GM19372 (cell line): ENCODE results near the gene NUBP2.

Source experiments
- ATAC-seq: cut with Tn5 transposase; IDR thresholded peaks from one replicate; pipeline ENCODE4 v1.9.1; 2021; ENCODE audit warnings: mild to moderate bottlenecking, low read depth, moderate library complexity; ENCODE audit not compliant: unreplicated experiment

Gene NUBP2

GRCh38 chr16:1822801-1823200, 40.0 kb downstream of the NUBP2 start:
- no peak for ATAC-seq

GRCh38 chr16:1823821-1824220, 41.1 kb downstream of the NUBP2 start:
- ATAC-seq, result no peak

- no peak for ATAC-seq
These were observed 42.7 kb downstream of the NUBP2 start for GRCh38 chr16:1825381-1825863.

GRCh38 chr16:1825864-1826690, 43.3 kb downstream of the NUBP2 start:
- ATAC-seq, result peak; percentile 50

- ATAC-seq, result peak; percentile 87
These were observed 44.2 kb downstream of the NUBP2 start, which contains the start of the genes FAHD1 and HAGH for GRCh38 chr16:1826691-1827573. TSS of gene FAHD1 (plus strand) at chr16:1827206. CDS start at chr16:1827239, 33 bp downstream. TSS of gene HAGH (minus strand) at chr16:1826825. CDS start at chr16:1826787, 38 bp downstream.

- no peak for ATAC-seq
These were observed 46.1 kb downstream of the NUBP2 start for GRCh38 chr16:1828645-1829410.

GRCh38 chr16:1830213-1830612, 47.5 kb downstream of the NUBP2 start:
- ATAC-seq, result no peak

- no peak for ATAC-seq
These were observed 48.7 kb downstream of the NUBP2 start for GRCh38 chr16:1831186-1832075.

- no peak for ATAC-seq
These were observed 50.2 kb downstream of the NUBP2 start for GRCh38 chr16:1832838-1833454.

GRCh38 chr16:1834096-1834495, 51.3 kb downstream of the NUBP2 start:
- no peak for ATAC-seq
